ENCODE results near the gene ANKS1B. TPM values are rescaled to one million over a fixed set of nuclear protein-coding genes. Genes with fewer than 3 reads are reported as not detected.

Gene ANKS1B
- total RNA-seq, 4 donors from 2014 or later: 14.0 to 38.4 (median 28.6) TPM

GRCh38 chr12:98922871-98923270 lies 1061.9 kb downstream of the ANKS1B start:
- Histone ChIP-seq H3K9me3 (no peaks in the 10 kb centered on the region), H3K27me3 (no peaks in the 10 kb centered on the region), H3K4me3 (no peak overlapping the region), H3K4me1 (no peaks in the 10 kb centered on the region), H3K36me3 (no peaks in the 10 kb centered on the region), H3K27ac (no peak overlapping the region)
- TF ChIP-seq EP300 (IDR thresholded peaks at IDR 0.05): no peak
- no peak for TF ChIP-seq CTCF (IDR thresholded peaks at IDR 0.05)
- no peak for DNase-seq (ENCODE audit: low spot score in 2 of 2)

- no peak for TF ChIP-seq CTCF (IDR thresholded peaks at IDR 0.05)
- no peak for TF ChIP-seq EP300 (IDR thresholded peaks at IDR 0.05)
- TF ChIP-seq POLR2A (IDR thresholded peaks at IDR 0.05): no peak
- Histone ChIP-seq H3K36me3 (no peaks in the 10 kb centered on the region), H3K27ac (no peak overlapping the region), H3K4me1 (no peaks in the 10 kb centered on the region), H3K4me3 (no peak overlapping the region), H3K9me3 (no peaks in the 10 kb centered on the region), H3K27me3 (no peaks in the 10 kb centered on the region)
- DNase-seq (ENCODE audit: low spot score in 2 of 2): no peak
- WGBS, 2 donors: 76 to 80% methylated on average over 7 of the region's 7 CpGs
Observed at GRCh38 chr12:98918176-98918863, 1066.4 kb downstream of the ANKS1B start.

- Histone ChIP-seq H3K27me3 (no peaks in the 10 kb centered on the region), H3K36me3 (no peaks in the 10 kb centered on the region), H3K27ac (no peak overlapping the region), H3K4me3 (no peak overlapping the region), H3K4me1 (no peaks in the 10 kb centered on the region), H3K9me3 (no peaks in the 10 kb centered on the region)
- DNase-seq (ENCODE audit: low spot score in 2 of 2): no peak
- no peak for TF ChIP-seq POLR2A (IDR thresholded peaks at IDR 0.05)
- no peak for TF ChIP-seq EP300 (IDR thresholded peaks at IDR 0.05)
- WGBS, 2 donors: 65 to 70% methylated on average over 5 of the region's 5 CpGs
Observed at GRCh38 chr12:98916106-98916505, 1068.6 kb downstream of the ANKS1B start.

GRCh38 chr12:98912401-98912974 lies 1072.2 kb downstream of the ANKS1B start:
- WGBS, 2 donors: 63 to 76% methylated on average over 4 of the region's 4 CpGs
- H3K4me1 ChIP-seq: no peaks in the 10 kb centered on the region
- H3K27ac ChIP-seq: no peak overlapping the region
- TF ChIP-seq CTCF (IDR thresholded peaks at IDR 0.05) (no peak), EP300 (IDR thresholded peaks at IDR 0.05) (no peak), POLR2A (IDR thresholded peaks at IDR 0.05) (no peak)
- H3K27me3 ChIP-seq: no peaks in the 10 kb centered on the region
- H3K36me3 ChIP-seq: no peaks in the 10 kb centered on the region
- no peak for DNase-seq (ENCODE audit: low spot score in 2 of 2)
- no peaks in the 10 kb centered on the region for H3K9me3 ChIP-seq
- H3K4me3 ChIP-seq: no peak overlapping the region

GRCh38 chr12:98911396-98911795 lies 1073.3 kb downstream of the ANKS1B start:
- Histone ChIP-seq H3K9me3 (no peaks in the 10 kb centered on the region), H3K27me3 (no peaks in the 10 kb centered on the region), H3K27ac (no peak overlapping the region), H3K4me1 (no peaks in the 10 kb centered on the region), H3K4me3 (no peak overlapping the region), H3K36me3 (no peaks in the 10 kb centered on the region)
- no peak for DNase-seq (ENCODE audit: low spot score in 2 of 2)
- no peak for TF ChIP-seq POLR2A (IDR thresholded peaks at IDR 0.05)
- no peak for TF ChIP-seq CTCF (IDR thresholded peaks at IDR 0.05)
- no peak for TF ChIP-seq EP300 (IDR thresholded peaks at IDR 0.05)
- WGBS, 2 donors: 39 to 45% methylated on average over 2 of the region's 2 CpGs
